HFFc6 (cell line): Measurements from ENCODE around the gene CMTM8. TPM values are rescaled to one million over a fixed set of nuclear protein-coding genes. Genes with fewer than 3 reads are reported as not detected.
"Not testable (repeated sequence)": the region's sequence is repeated elsewhere in the genome, so short reads cannot be mapped to it uniquely, and the experiment has no call there.

Source experiments
- DNase-seq: peaks from one replicate; pipeline ENCODE4 v3.0.0-alpha.2; 2018
- H3K27ac Mint-ChIP-seq: 2 replicates; pipeline ENCODE4 v1.8.0; 2020; ENCODE audit warnings: mild to moderate bottlenecking, mixed read lengths
- H3K27me3 Mint-ChIP-seq: 2 replicates; pipeline ENCODE4 v1.8.0; 2021; ENCODE audit warnings: mild to moderate bottlenecking, moderate library complexity, mixed read lengths; ENCODE audit not compliant: insufficient read depth
- H3K36me3 Mint-ChIP-seq: 2 replicates; pipeline ENCODE4 v1.8.0; 2021; ENCODE audit warnings: low read depth, mixed read lengths
- H3K4me1 Mint-ChIP-seq: 2 replicates; pipeline ENCODE4 v1.8.0; 2020; ENCODE audit warnings: low read depth, mixed read lengths
- H3K4me3 Mint-ChIP-seq: 2 replicates; pipeline ENCODE4 v1.8.0; 2020; ENCODE audit warnings: mild to moderate bottlenecking, moderate library complexity, mixed read lengths
- H3K9me3 Mint-ChIP-seq: 2 replicates; pipeline ENCODE4 v1.8.0; 2020; ENCODE audit warnings: mild to moderate bottlenecking, mixed read lengths
- long read RNA-seq: library from polyadenylated mRNA; unstranded; transcript quantifications from one replicate; pipeline ENCODE4 v2.0.0, GENCODE V29; 2019
- total RNA-seq, 6 experiments: library from RNA; stranded (reverse); fragmentation: NEBNext Ultra II Directional; extraction: Animal tissue kit (Norgen Biotek cat#: 25700); gene quantifications; 2 replicates in 1 of 6; 3 replicates in 5 of 6; pipeline ENCODE4 v1.2.3, GENCODE V29; 2021
- TF ChIP-seq, protein P1 (sequence below): fragments of 200-600 bp; sonication (generic); IDR thresholded peaks from 2 replicates; pipeline ENCODE4 v1.5.0; 2021; ENCODE audit warnings: antibody characterized with exemption, mild to moderate bottlenecking

CMTM8 gene, protein sequence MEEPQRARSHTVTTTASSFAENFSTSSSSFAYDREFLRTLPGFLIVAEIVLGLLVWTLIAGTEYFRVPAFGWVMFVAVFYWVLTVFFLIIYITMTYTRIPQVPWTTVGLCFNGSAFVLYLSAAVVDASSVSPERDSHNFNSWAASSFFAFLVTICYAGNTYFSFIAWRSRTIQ
- not detected for total RNA-seq
- long read RNA-seq = 0 reads

DNA sequence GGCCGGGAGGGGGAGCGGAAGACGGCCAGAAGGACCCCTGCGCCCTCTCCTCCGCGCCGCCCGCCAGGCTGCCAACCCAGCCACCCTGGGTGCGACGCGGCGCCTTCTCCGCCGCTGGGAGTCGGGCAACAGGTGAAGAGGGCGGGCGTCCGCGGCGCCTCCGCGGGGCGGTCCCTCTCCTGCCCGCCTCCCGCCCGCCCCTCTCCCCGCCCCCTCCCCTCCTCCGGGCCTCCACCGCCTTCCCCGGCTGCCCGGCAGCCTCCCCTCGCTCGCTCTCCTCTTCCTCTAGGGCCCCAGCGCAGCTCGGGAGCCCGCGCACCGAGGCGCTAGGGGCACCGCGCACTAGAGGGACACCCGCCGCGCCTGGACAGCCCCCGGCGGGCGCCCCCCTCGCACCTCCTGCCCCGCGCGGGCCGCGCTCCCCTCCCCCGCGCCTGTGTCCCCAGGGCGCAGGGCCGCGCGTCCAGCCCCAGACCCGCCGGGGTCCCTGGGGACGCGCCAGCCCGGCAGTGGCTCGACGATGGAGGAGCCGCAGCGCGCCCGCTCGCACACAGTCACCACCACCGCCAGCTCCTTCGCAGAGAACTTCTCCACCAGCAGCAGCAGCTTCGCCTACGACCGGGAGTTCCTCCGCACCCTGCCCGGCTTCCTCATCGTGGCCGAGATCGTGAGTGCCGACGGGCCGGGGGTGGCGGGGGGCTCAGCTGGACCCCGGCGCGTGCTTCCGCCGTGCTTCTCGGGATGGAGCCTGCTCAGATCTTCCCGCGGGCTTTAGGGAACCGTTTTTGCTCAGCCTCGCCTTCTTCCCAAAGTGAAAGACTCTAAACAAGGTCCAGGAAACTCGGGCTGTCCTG is at the start of gene CMTM8:
Gene CMTM8, plus strand, starts transcription at position 228 of the 854 bp plus-strand sequence. Its CDS starts 293 bp downstream, at position 521.
- TF ChIP-seq, protein P1, sequence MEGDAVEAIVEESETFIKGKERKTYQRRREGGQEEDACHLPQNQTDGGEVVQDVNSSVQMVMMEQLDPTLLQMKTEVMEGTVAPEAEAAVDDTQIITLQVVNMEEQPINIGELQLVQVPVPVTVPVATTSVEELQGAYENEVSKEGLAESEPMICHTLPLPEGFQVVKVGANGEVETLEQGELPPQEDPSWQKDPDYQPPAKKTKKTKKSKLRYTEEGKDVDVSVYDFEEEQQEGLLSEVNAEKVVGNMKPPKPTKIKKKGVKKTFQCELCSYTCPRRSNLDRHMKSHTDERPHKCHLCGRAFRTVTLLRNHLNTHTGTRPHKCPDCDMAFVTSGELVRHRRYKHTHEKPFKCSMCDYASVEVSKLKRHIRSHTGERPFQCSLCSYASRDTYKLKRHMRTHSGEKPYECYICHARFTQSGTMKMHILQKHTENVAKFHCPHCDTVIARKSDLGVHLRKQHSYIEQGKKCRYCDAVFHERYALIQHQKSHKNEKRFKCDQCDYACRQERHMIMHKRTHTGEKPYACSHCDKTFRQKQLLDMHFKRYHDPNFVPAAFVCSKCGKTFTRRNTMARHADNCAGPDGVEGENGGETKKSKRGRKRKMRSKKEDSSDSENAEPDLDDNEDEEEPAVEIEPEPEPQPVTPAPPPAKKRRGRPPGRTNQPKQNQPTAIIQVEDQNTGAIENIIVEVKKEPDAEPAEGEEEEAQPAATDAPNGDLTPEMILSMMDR = no peak
- Mint-ChIP-seq H3K9me3 (peaks cover 10% of the 10 kb centered on the region), H3K4me1 (peaks cover 6% of the 10 kb centered on the region; the same call in 1 of the 2 replicates), H3K4me3 (peak within 1 kb of the TSS; percentile 62), H3K27me3 (peaks cover 55% of the 10 kb centered on the region), H3K27ac (no peak within 1 kb of the TSS), H3K36me3 (peaks cover 13% of the 10 kb centered on the region; the same call in 1 of the 2 replicates)
- no peak for DNase-seq

- Mint-ChIP-seq H3K36me3 (no peaks in the 10 kb centered on the region), H3K27ac (no peak overlapping the region), H3K4me3 (no peak overlapping the region), H3K9me3 (no peaks in the 10 kb centered on the region), H3K4me1 (no peaks in the 10 kb centered on the region), H3K27me3 (peaks cover 15% of the 10 kb centered on the region)
- DNase-seq = no peak
- TF ChIP-seq, protein P1 = no peak
Measured at GRCh38 chr3:32189693-32190092, 48.8 kb upstream of the CMTM8 start.

- not testable (repeated sequence) for H3K4me1 Mint-ChIP-seq, H3K36me3 Mint-ChIP-seq, H3K4me3 Mint-ChIP-seq, DNase-seq, H3K9me3 Mint-ChIP-seq, H3K27ac Mint-ChIP-seq
- peaks cover 14% of the 10 kb centered on the region for H3K27me3 Mint-ChIP-seq
Measured at GRCh38 chr3:32190556-32190955, 47.9 kb upstream of the CMTM8 start.

DNA sequence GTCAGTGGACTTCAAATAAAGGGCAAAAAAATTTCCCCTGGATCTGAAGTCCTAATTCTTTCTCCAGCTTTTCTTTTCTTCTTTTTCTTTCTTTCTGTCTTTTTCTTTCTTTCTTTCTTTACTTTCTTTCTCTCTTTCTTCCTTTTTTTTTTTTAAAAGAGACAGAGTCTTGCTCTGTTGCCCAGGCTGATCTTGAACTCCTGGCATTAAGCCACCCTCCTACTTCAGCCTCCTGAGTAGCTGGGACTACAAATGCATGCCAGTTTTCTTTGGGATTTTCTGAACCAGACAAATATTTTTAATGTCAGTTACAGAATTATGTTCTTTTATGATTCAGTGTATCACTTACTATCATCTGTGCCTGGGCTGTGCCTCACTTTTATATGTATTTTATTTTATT is 45.4 kb upstream of the CMTM8 start:
- Mint-ChIP-seq H3K27ac (no peak overlapping the region), H3K36me3 (no peaks in the 10 kb centered on the region), H3K9me3 (no peaks in the 10 kb centered on the region), H3K4me3 (no peak overlapping the region), H3K27me3 (peaks cover 24% of the 10 kb centered on the region), H3K4me1 (no peaks in the 10 kb centered on the region)
- DNase-seq = no peak
- TF ChIP-seq, protein P1 = no peak

- Mint-ChIP-seq H3K36me3 (no peaks in the 10 kb centered on the region), H3K4me1 (no peaks in the 10 kb centered on the region), H3K27me3 (peaks cover 31% of the 10 kb centered on the region), H3K4me3 (no peak overlapping the region), H3K27ac (no peak overlapping the region), H3K9me3 (no peaks in the 10 kb centered on the region)
- DNase-seq = no peak
- TF ChIP-seq, protein P1 = no peak
Measured at GRCh38 chr3:32194653-32195052, 43.8 kb upstream of the CMTM8 start.

- peaks cover 29% of the 10 kb centered on the region for H3K27me3 Mint-ChIP-seq
- no peak overlapping the region for H3K4me3 Mint-ChIP-seq
- H3K9me3 Mint-ChIP-seq = no peaks in the 10 kb centered on the region
- H3K27ac Mint-ChIP-seq = no peak overlapping the region
- no peaks in the 10 kb centered on the region for H3K4me1 Mint-ChIP-seq
- H3K36me3 Mint-ChIP-seq = no peaks in the 10 kb centered on the region
- DNase-seq = no peak
- TF ChIP-seq, protein P1 = no peak
Measured at GRCh38 chr3:32195995-32196540, 42.4 kb upstream of the CMTM8 start.
